GM12873 (cell line): Measurements from ENCODE around the gene MED12L.
A peak's percentile ranks its signal among the peaks of the same experiment; 100 is the strongest.

Experiments
- CTCF ChIP-seq: IDR thresholded peaks from 2 replicates; pipeline ENCODE4 v1.5.1; 2012; ENCODE audit warnings: low read depth, mild to moderate bottlenecking, moderate library complexity, low read length, control low read depth; ENCODE audit not compliant: insufficient read depth; ENCODE audit errors: missing control alignments

MED12L gene

GRCh38 chr3:151225040-151225975 lies 139.8 kb downstream of the MED12L start:
- no peak for TF ChIP-seq CTCF

- TF ChIP-seq CTCF: no peak
Measured at GRCh38 chr3:151226088-151226563, 140.7 kb downstream of the MED12L start.

- TF ChIP-seq CTCF: no peak
Measured at GRCh38 chr3:151226825-151227224, 141.4 kb downstream of the MED12L start.

GRCh38 chr3:151227266-151227806 lies 141.9 kb downstream of the MED12L start:
- no peak for TF ChIP-seq CTCF

- TF ChIP-seq CTCF: peak; percentile 90
Measured at GRCh38 chr3:151227807-151228665, 142.6 kb downstream of the MED12L start.

- TF ChIP-seq CTCF: no peak
Measured at GRCh38 chr3:151228666-151229040, 143.2 kb downstream of the MED12L start.

GRCh38 chr3:151230646-151231045 lies 145.2 kb downstream of the MED12L start:
- no peak for TF ChIP-seq CTCF
